ENCODE results near the gene STRADB. TPM values are rescaled to one million over a fixed set of nuclear protein-coding genes. Genes with fewer than 3 reads are reported as not detected.

The STRADB gene
- total RNA-seq, 1 experiment from 2014 or later = 40.5 TPM

DNA sequence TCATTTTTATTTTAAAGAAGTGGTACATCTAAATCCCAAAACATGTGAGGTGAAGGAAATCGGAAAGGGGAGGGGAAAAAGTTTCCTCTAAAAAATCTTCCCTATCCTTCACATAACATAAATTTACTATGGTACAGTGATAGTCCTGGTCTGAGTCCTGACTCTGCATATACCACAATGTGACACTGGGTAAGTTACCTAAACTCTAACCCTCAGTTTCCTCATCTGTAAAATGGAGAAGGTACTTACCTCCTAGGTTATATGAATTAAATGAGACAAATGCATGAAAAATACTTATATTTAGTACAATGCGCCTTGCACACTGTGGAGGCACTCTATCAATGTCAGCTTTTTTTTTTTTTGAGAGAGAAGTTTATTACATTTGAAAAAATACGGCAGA is 42.6 kb upstream of the STRADB start:
- WGBS (ENCODE audit: extremely low coverage, insufficient read length, low lambda C conversion rate) = no CpG with 5 or more reads among the region's 3 CpGs
- Histone ChIP-seq H3K4me2 (ENCODE audit: insufficient read depth, insufficient read length, low read length) (no peak overlapping the region), H3K4me1 (ENCODE audit: insufficient read depth, low read length) (peaks cover 2% of the 10 kb centered on the region; the same call in 1 of the 2 replicates), H3K23me2 (ENCODE audit: insufficient read length, low read depth, low read length, poor library complexity, severe bottlenecking) (no peaks in the 10 kb centered on the region), H4K91ac (ENCODE audit: insufficient read length, low read depth, low read length) (no peak overlapping the region), H2AFZ (ENCODE audit: low read length) (no peak overlapping the region), H4K20me1 (ENCODE audit: control insufficient read depth, insufficient read depth, insufficient read length) (no peaks in the 10 kb centered on the region), H2BK20ac (ENCODE audit: low read depth, low read length, poor library complexity, severe bottlenecking) (no peak overlapping the region), H3K27me3 (ENCODE audit: insufficient read depth, low read length) (no peaks in the 10 kb centered on the region), H3K4ac (ENCODE audit: low read depth, low read length) (no peak overlapping the region), H3K14ac (ENCODE audit: insufficient read depth, low read length) (no peak overlapping the region), H2AK5ac (ENCODE audit: insufficient read length, low read length) (no peak overlapping the region), H3T11ph (ENCODE audit: low read length) (no peak overlapping the region), H3K9ac (ENCODE audit: extremely low read depth, insufficient read length, low read length) (no peak overlapping the region), H3K23ac (ENCODE audit: insufficient read length, low read depth, low read length) (no peak overlapping the region), H3K56ac (ENCODE audit: insufficient read length, low read depth, low read length) (no peak overlapping the region), H2BK15ac (ENCODE audit: low read depth, low read length) (no peak overlapping the region), H3K18ac (ENCODE audit: insufficient read length, low read depth, low read length) (no peak overlapping the region), H2BK5ac (ENCODE audit: insufficient read length, low read length) (no peak overlapping the region), H3K27ac (ENCODE audit: insufficient read length, low read depth, low read length) (no peak overlapping the region), H2BK120ac (ENCODE audit: low read depth, low read length, poor library complexity, severe bottlenecking) (no peak overlapping the region), H4K8ac (replicated peaks; ENCODE audit: insufficient read length, low read depth, low read length) (no peak overlapping the region), H2BK12ac (ENCODE audit: insufficient read length, low read depth, low read length) (no peak overlapping the region), H3K79me1 (ENCODE audit: insufficient read depth, low read depth, low read length, poor library complexity, severe bottlenecking) (no peaks in the 10 kb centered on the region), H3K9me3 (ENCODE audit: control insufficient read depth, low read depth, low read length) (no peaks in the 10 kb centered on the region), H4K5ac (ENCODE audit: insufficient read length, low read depth, low read length) (no peak overlapping the region), H3K79me2 (ENCODE audit: insufficient read depth, low read length) (no peaks in the 10 kb centered on the region)
- Mint-ChIP-seq H3K9me3 (no peaks in the 10 kb centered on the region), H3K4me3 (no peak overlapping the region), H3K4me1 (0 out of 4 replicates have a peak, but pooled peaks cover 0 to 1% of the 10 kb centered on the region in 2 experiments), H3K27me3 (ENCODE audit: low read depth) (no peaks in the 10 kb centered on the region), H3K36me3 (ENCODE audit: insufficient read depth in 1 of 3, low read depth in 3 of 3) (peaks cover 0 to 6% (median 3%) of the 10 kb centered on the region in 3 experiments; a peak in 3 of 7 replicates), H3K27ac (no peak overlapping the region)
- TF ChIP-seq, protein P1, sequence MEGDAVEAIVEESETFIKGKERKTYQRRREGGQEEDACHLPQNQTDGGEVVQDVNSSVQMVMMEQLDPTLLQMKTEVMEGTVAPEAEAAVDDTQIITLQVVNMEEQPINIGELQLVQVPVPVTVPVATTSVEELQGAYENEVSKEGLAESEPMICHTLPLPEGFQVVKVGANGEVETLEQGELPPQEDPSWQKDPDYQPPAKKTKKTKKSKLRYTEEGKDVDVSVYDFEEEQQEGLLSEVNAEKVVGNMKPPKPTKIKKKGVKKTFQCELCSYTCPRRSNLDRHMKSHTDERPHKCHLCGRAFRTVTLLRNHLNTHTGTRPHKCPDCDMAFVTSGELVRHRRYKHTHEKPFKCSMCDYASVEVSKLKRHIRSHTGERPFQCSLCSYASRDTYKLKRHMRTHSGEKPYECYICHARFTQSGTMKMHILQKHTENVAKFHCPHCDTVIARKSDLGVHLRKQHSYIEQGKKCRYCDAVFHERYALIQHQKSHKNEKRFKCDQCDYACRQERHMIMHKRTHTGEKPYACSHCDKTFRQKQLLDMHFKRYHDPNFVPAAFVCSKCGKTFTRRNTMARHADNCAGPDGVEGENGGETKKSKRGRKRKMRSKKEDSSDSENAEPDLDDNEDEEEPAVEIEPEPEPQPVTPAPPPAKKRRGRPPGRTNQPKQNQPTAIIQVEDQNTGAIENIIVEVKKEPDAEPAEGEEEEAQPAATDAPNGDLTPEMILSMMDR (conservative IDR thresholded peaks at IDR 0.05) = no peak
- DNase-seq = no peak

Measured in H9 (cell line).